ENCODE measurements around the gene UBE2E1. TPM values are rescaled to one million over a fixed set of nuclear protein-coding genes. Genes with fewer than 3 reads are reported as not detected.
A peak's percentile ranks its signal among the peaks of the same experiment; 100 is the strongest.
"Not testable (repeated sequence)": the region's sequence is repeated elsewhere in the genome, so short reads cannot be mapped to it uniquely, and the experiment has no call there.

The UBE2E1 gene
- total RNA-seq, 8 experiments from 2014 or later, result 89.3 to 206 (median 112) TPM

- in situ Hi-C loops (cut with MboI; ENCODE audit: low pct_unique_long_range_greater_than_20kb in 2 of 9, low sequenced_read_pairs in 9 of 9, unreplicated experiment in 9 of 9), result no loop called here
Observed at GRCh38 chr3:23915537-23916108, 109.9 kb downstream of the UBE2E1 start.

GRCh38 chr3:23916152-23916885 lies 110.6 kb downstream of the UBE2E1 start:
- Histone ChIP-seq H3K4me3 (peak overlapping the region; percentile 69 to 95 (median 70)), H3K27ac (peak overlapping the region; percentile 78 to 91), H3K4me1 (replicated peaks in 1 of 2) (peaks cover 20 to 29% of the 10 kb centered on the region in 2 donors)
- WGBS, 10 experiments, result 0 to 10% (median 3%) methylated on average over 4 to 26 of the region's 48 CpGs; no CpG with 5 or more reads in 1 of the 10 experiments
- in situ Hi-C loops (cut with MboI; ENCODE audit: low pct_unique_long_range_greater_than_20kb in 2 of 9, low sequenced_read_pairs in 9 of 9, unreplicated experiment in 9 of 9), result no loop called here
- ATAC-seq (replicated peaks in 6 of 8), result peak; percentile 47 to 77 (median 76)

More at GRCh38 chr3:23915537-23916108, 109.9 kb downstream of the UBE2E1 start:
- WGBS, 10 experiments, result 2 to 48% (median 10%) methylated on average over 4 to 7 of the region's 7 CpGs; no CpG with 5 or more reads in 1 of the 10 experiments
- ATAC-seq (replicated peaks in 6 of 8), result peak in 5 of 8 experiments; percentile 4 to 11 (median 9)
- H3K4me1 ChIP-seq (replicated peaks in 1 of 2), result peaks cover 20 to 29% of the 10 kb centered on the region in 2 donors
- H3K4me3 ChIP-seq, result peak overlapping the region; percentile 69 to 95 (median 70)
- peak overlapping the region in 1 of 2 donors; percentile 78 for H3K27ac ChIP-seq

- Histone ChIP-seq H3K4me1 (replicated peaks in 1 of 2) (peaks cover 20 to 29% of the 10 kb centered on the region in 2 donors), H3K27ac (peak within 1 kb of the TSS; percentile 78 to 91), H3K4me3 (peak within 1 kb of the TSS; percentile 69 to 95 (median 70))
- in situ Hi-C loops (cut with MboI; ENCODE audit: low pct_unique_long_range_greater_than_20kb in 2 of 9, low sequenced_read_pairs in 9 of 9, unreplicated experiment in 9 of 9), result no loop called here
- 0 to 2% (median 1%) methylated on average over 5 to 22 of the region's 64 CpGs; no CpG with 5 or more reads in 7 of the 10 experiments for WGBS, 10 experiments
- ATAC-seq (replicated peaks in 6 of 8), result peak; percentile 86 to 96 (median 94)
Observed at GRCh38 chr3:23916886-23917678, 111.3 kb downstream of the UBE2E1 start, which contains the start of the genes NKIRAS1 and RPL15. Gene NKIRAS1, minus strand, starts transcription at chr3:23916990. Its CDS starts 6,086 bp downstream, at chr3:23910904. Gene RPL15, plus strand, starts transcription at chr3:23917132. Its CDS starts 728 bp downstream, at chr3:23917860.

GRCh38 chr3:23917679-23918303 lies 112.0 kb downstream of the UBE2E1 start:
- WGBS, 10 experiments, result 0 to 5% (median 0%) methylated on average over 1 to 6 of the region's 21 CpGs; no CpG with 5 or more reads in 3 of the 10 experiments
- H3K4me1 ChIP-seq (replicated peaks in 1 of 2), result peaks cover 20 to 29% of the 10 kb centered on the region in 2 donors
- peak overlapping the region; percentile 69 to 95 (median 70) for H3K4me3 ChIP-seq
- H3K27ac ChIP-seq, result peak overlapping the region; percentile 67 to 91
- ATAC-seq (replicated peaks in 6 of 8); in situ Hi-C loops (cut with MboI; ENCODE audit: low pct_unique_long_range_greater_than_20kb in 2 of 9, low sequenced_read_pairs in 9 of 9, unreplicated experiment in 9 of 9): not testable (repeated sequence)

- in situ Hi-C loops (cut with MboI; ENCODE audit: low pct_unique_long_range_greater_than_20kb in 2 of 9, low sequenced_read_pairs in 9 of 9, unreplicated experiment in 9 of 9); H3K27ac ChIP-seq; ATAC-seq (replicated peaks in 6 of 8): not testable (repeated sequence)
- peak overlapping the region; percentile 69 to 95 (median 70) for H3K4me3 ChIP-seq
- 0 to 40% (median 18%) methylated on average over 2 to 11 of the region's 12 CpGs; no CpG with 5 or more reads in 1 of the 10 experiments for WGBS, 10 experiments
- peaks cover 20 to 29% of the 10 kb centered on the region in 2 donors for H3K4me1 ChIP-seq (replicated peaks in 1 of 2)
Observed at GRCh38 chr3:23918331-23918730, 112.6 kb downstream of the UBE2E1 start.

GRCh38 chr3:23919628-23920027 lies 113.9 kb downstream of the UBE2E1 start:
- Histone ChIP-seq H3K4me3 (no peak overlapping the region), H3K27ac (no peak overlapping the region), H3K4me1 (replicated peaks in 1 of 2) (peaks cover 16 to 17% of the 10 kb centered on the region in 2 donors)
- ATAC-seq (replicated peaks in 6 of 8), result no peak
- 25 to 100% (median 93%) methylated on average over 1 to 2 of the region's 2 CpGs; no CpG with 5 or more reads in 4 of the 10 experiments for WGBS, 10 experiments
- in situ Hi-C loops (cut with MboI; ENCODE audit: low pct_unique_long_range_greater_than_20kb in 2 of 9, low sequenced_read_pairs in 9 of 9, unreplicated experiment in 9 of 9), result no loop called here

- Histone ChIP-seq H3K27ac (no peak overlapping the region), H3K4me1 (replicated peaks in 1 of 2) (peaks cover 11% of the 10 kb centered on the region in 2 donors), H3K4me3 (no peak overlapping the region)
- WGBS, 10 experiments, result 58 to 100% (median 89%) methylated on average over 2 to 5 of the region's 5 CpGs
- ATAC-seq (replicated peaks in 6 of 8), result no peak
- in situ Hi-C loops (cut with MboI; ENCODE audit: low pct_unique_long_range_greater_than_20kb in 2 of 9, low sequenced_read_pairs in 9 of 9, unreplicated experiment in 9 of 9), result no loop called here
Observed at GRCh38 chr3:23920151-23920655, 114.4 kb downstream of the UBE2E1 start.

- ATAC-seq (replicated peaks in 6 of 8), result no peak
- in situ Hi-C loops (cut with MboI; ENCODE audit: low pct_unique_long_range_greater_than_20kb in 2 of 9, low sequenced_read_pairs in 9 of 9, unreplicated experiment in 9 of 9), result no loop called here
- 14 to 100% (median 100%) methylated on average over 1 to 3 of the region's 3 CpGs; no CpG with 5 or more reads in 2 of the 10 experiments for WGBS, 10 experiments
- H3K4me3 ChIP-seq, result no peak overlapping the region
- H3K4me1 ChIP-seq (replicated peaks in 1 of 2), result peaks cover 6 to 10% of the 10 kb centered on the region in 2 donors
- H3K27ac ChIP-seq, result no peak overlapping the region
Observed at GRCh38 chr3:23921052-23921511, 115.3 kb downstream of the UBE2E1 start.

GRCh38 chr3:23923786-23924185 lies 118.0 kb downstream of the UBE2E1 start:
- in situ Hi-C loops (cut with MboI; ENCODE audit: low pct_unique_long_range_greater_than_20kb in 2 of 9, low sequenced_read_pairs in 9 of 9, unreplicated experiment in 9 of 9), result no loop called here
- ATAC-seq (replicated peaks in 6 of 8), result peak in 1 of 8 experiments; percentile 60
- Histone ChIP-seq H3K4me1 (replicated peaks in 1 of 2) (peaks cover 3% of the 10 kb centered on the region in 2 donors), H3K4me3 (no peak overlapping the region), H3K27ac (no peak overlapping the region)
- 33 to 100% (median 80%) methylated on average over 1 to 2 of the region's 2 CpGs; no CpG with 5 or more reads in 5 of the 10 experiments for WGBS, 10 experiments

- H3K27ac ChIP-seq, result no peak overlapping the region
- H3K4me1 ChIP-seq (replicated peaks in 1 of 2), result no peaks in the 10 kb centered on the region
- 77 to 95% (median 86%) methylated on average over 3 to 7 of the region's 7 CpGs; no CpG with 5 or more reads in 2 of the 10 experiments for WGBS, 10 experiments
- no peak overlapping the region for H3K4me3 ChIP-seq
- in situ Hi-C loops (cut with MboI; ENCODE audit: low pct_unique_long_range_greater_than_20kb in 2 of 9, low sequenced_read_pairs in 9 of 9, unreplicated experiment in 9 of 9), result no loop called here
- no peak for ATAC-seq (replicated peaks in 6 of 8)
Observed at GRCh38 chr3:23926246-23926645, 120.5 kb downstream of the UBE2E1 start.

GRCh38 chr3:23926736-23927135 lies 121.0 kb downstream of the UBE2E1 start:
- 63 to 93% (median 75%) methylated on average over 2 to 3 of the region's 3 CpGs; no CpG with 5 or more reads in 1 of the 10 experiments for WGBS, 10 experiments

GRCh38 chr3:23928524-23928923 lies 122.8 kb downstream of the UBE2E1 start:
- Histone ChIP-seq H3K4me1 (replicated peaks in 1 of 2) (no peaks in the 10 kb centered on the region), H3K27ac (no peak overlapping the region), H3K4me3 (no peak overlapping the region)
- in situ Hi-C loops (cut with MboI; ENCODE audit: low pct_unique_long_range_greater_than_20kb in 2 of 9, low sequenced_read_pairs in 9 of 9, unreplicated experiment in 9 of 9), result no loop called here
- WGBS, 10 experiments, result 66 to 95% (median 88%) methylated on average over 1 to 8 of the region's 8 CpGs
- ATAC-seq (replicated peaks in 6 of 8), result no peak

More at GRCh38 chr3:23926736-23927135, 121.0 kb downstream of the UBE2E1 start:
- H3K4me1 ChIP-seq (replicated peaks in 1 of 2), result no peaks in the 10 kb centered on the region
- H3K27ac ChIP-seq, result no peak overlapping the region
- in situ Hi-C loops (cut with MboI; ENCODE audit: low pct_unique_long_range_greater_than_20kb in 2 of 9, low sequenced_read_pairs in 9 of 9, unreplicated experiment in 9 of 9), result no loop called here
- no peak overlapping the region for H3K4me3 ChIP-seq
- ATAC-seq (replicated peaks in 6 of 8), result no peak
